Measurements from ENCODE around the gene NTSR2. TPM values are rescaled to one million over a fixed set of nuclear protein-coding genes. Genes with fewer than 3 reads are reported as not detected.
A peak's percentile ranks its signal among the peaks of the same experiment; 100 is the strongest.
"Not testable (repeated sequence)": the region's sequence is repeated elsewhere in the genome, so short reads cannot be mapped to it uniquely, and the experiment has no call there.

The NTSR2 gene
- total and polyA plus RNA-seq, 7 experiments from 2014 or later: not detected

DNA sequence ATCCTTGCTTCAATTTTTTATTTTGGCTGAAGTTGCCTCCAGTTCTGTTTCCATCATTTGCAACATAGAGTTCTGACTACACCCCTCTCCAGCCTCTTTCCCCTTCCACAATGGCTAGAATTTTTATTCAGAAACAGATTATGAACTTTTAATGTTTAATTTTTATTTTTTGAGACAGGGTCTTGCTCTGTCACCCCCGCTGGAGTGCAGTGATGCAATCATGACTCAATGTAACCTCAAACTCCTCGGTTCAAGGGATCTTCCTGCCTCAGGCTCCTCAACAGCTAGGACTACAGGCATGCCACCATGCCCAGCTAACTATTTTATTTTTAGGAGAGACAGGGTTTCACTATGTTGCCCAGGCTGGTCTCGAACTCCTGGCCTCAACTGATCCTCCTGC lies 2.8 kb downstream of the NTSR2 start:
- no peaks in the 10 kb centered on the region for H3K9me3 ChIP-seq (ENCODE audit: control insufficient read depth in 2 of 3, low read length in 3 of 3)
- Mint-ChIP-seq H3K27me3 (peaks cover 16 to 47% (median 28%) of the 10 kb centered on the region in 5 donors), H3K4me3 (no peak overlapping the region), H3K4me1 (peaks cover 0 to 10% (median 5%) of the 10 kb centered on the region in 7 donors), H3K9me3 (peaks cover 0 to 17% (median 8%) of the 10 kb centered on the region in 11 donors), H3K27ac (no peak overlapping the region), H3K36me3 (peaks cover 0 to 4% (median 0%) of the 10 kb centered on the region in 5 donors)
- no peaks in the 10 kb centered on the region for H3K27me3 ChIP-seq (ENCODE audit: control insufficient read depth in 2 of 2, insufficient read depth in 2 of 2, low read length in 2 of 2)
- ATAC-seq: no peak
- no peak overlapping the region for H3K4me3 ChIP-seq (ENCODE audit: low read length)
- intact Hi-C loops (cut with micrococcal nuclease): no loop called here
- POLR2A ChIA-PET: no interaction called here
- no peak overlapping the region for H3K27ac ChIP-seq (ENCODE audit: low read depth, low read length)
- H3K4me1 ChIP-seq (ENCODE audit: control insufficient read depth in 2 of 2, insufficient read depth in 2 of 2, low read length in 2 of 2): no peaks in the 10 kb centered on the region
- no peak for DNase-seq
- CTCF ChIA-PET: no interaction called here
- no peaks in the 10 kb centered on the region for H3K36me3 ChIP-seq (ENCODE audit: control insufficient read depth in 2 of 3, insufficient read depth in 3 of 3, low read length in 3 of 3)

DNA sequence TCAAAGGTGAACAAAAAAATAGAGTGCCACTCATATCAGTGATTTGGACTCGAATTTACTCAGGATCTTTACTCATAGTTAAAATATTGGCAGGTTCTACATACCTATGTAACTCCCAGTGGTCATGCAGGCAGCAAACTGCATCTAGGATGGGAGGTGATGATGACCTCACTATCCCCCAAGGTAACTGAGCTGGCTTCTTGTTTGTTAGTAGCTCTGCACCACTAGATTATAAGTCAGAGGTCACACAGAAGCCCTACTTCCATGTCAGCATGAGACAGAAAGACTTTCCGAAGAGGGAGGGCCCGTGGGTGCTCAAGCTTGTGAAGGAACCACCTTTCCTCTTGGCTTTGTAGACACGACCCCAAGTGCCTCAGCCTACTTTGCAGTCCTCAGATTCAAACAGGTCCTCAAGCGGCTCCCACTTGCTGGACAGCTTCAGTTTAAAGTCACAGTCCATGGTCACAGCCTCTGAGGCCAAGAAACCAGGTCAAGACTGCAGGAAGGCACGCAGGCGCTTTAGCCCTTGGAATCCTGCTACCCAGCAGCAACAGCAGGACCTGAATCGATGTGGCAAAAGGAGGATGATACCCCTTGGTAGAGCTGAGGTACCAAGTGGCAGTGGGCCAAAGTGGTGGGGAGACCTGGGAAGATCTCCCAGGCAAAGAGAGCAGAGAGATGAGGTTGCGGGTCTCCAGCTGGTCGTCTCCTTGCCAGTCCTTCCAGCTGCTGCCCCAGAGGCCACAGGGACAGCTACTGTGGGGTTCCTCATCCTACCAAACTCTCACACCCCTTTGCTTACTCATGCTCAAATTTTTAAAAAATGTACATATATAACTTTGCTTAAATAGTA lies 4.3 kb downstream of the NTSR2 start:
- DNase-seq: no peak
- Mint-ChIP-seq H3K9me3 (peaks cover 0 to 25% (median 11%) of the 10 kb centered on the region in 11 donors), H3K4me1 (peaks cover 0 to 10% (median 5%) of the 10 kb centered on the region in 7 donors), H3K27me3 (peaks cover 15 to 44% (median 39%) of the 10 kb centered on the region in 5 donors), H3K27ac (no peak overlapping the region), H3K36me3 (peaks cover 0 to 4% (median 0%) of the 10 kb centered on the region in 5 donors), H3K4me3 (no peak overlapping the region)
- POLR2A ChIA-PET: no interaction called here
- ATAC-seq: no peak
- H3K9me3 ChIP-seq (ENCODE audit: control insufficient read depth in 2 of 3, low read length in 3 of 3): no peaks in the 10 kb centered on the region
- H3K27ac ChIP-seq (ENCODE audit: low read depth, low read length): no peak overlapping the region
- H3K27me3 ChIP-seq (ENCODE audit: control insufficient read depth in 2 of 2, insufficient read depth in 2 of 2, low read length in 2 of 2): no peaks in the 10 kb centered on the region
- H3K4me3 ChIP-seq (ENCODE audit: low read length): no peak overlapping the region
- intact Hi-C loops (cut with micrococcal nuclease): no loop called here
- CTCF ChIA-PET: no interaction called here
- no peaks in the 10 kb centered on the region for H3K4me1 ChIP-seq (ENCODE audit: control insufficient read depth in 2 of 2, insufficient read depth in 2 of 2, low read length in 2 of 2)
- no peaks in the 10 kb centered on the region for H3K36me3 ChIP-seq (ENCODE audit: control insufficient read depth in 2 of 3, insufficient read depth in 3 of 3, low read length in 3 of 3)

DNA sequence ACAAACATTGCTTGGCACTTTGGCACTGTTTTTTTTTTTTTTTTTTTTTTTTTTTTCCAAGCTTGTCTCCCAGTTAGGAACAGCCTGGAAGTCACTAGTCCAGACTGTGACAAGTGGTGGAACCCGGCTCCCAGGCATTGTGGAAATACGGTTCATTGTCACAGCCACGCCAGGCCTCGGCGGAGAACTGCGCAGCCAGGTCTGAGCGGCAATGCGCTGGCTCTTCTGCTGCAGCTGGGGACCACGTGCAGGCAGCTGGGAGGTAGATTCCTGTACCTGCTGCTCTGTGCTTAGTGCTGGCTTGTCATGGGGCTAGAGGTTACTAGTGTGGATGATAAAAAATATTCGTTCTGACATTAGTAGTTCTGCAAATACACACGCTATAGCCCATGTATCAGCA lies 5.0 kb downstream of the NTSR2 start:
- Histone ChIP-seq H3K4me1 (ENCODE audit: control insufficient read depth in 2 of 2, insufficient read depth in 2 of 2, low read length in 2 of 2) (no peaks in the 10 kb centered on the region), H3K27ac (ENCODE audit: low read depth, low read length) (no peak overlapping the region), H3K27me3 (ENCODE audit: control insufficient read depth in 2 of 2, insufficient read depth in 2 of 2, low read length in 2 of 2) (no peaks in the 10 kb centered on the region), H3K36me3 (ENCODE audit: control insufficient read depth in 2 of 3, insufficient read depth in 3 of 3, low read length in 3 of 3) (no peaks in the 10 kb centered on the region), H3K4me3 (ENCODE audit: low read length) (no peak overlapping the region), H3K9me3 (ENCODE audit: control insufficient read depth in 2 of 3, low read length in 3 of 3) (no peaks in the 10 kb centered on the region)
- Mint-ChIP-seq H3K27ac (no peak overlapping the region), H3K4me3 (no peak overlapping the region), H3K9me3 (peaks cover 0 to 25% (median 8%) of the 10 kb centered on the region in 11 donors), H3K4me1 (peaks cover 0 to 5% (median 3%) of the 10 kb centered on the region in 7 donors), H3K36me3 (peaks cover 0 to 4% (median 0%) of the 10 kb centered on the region in 5 donors), H3K27me3 (peaks cover 8 to 37% (median 33%) of the 10 kb centered on the region in 5 donors)
- DNase-seq (no peak), ATAC-seq (no peak)
- ChIA-PET POLR2A (no interaction called here), CTCF (no interaction called here)
- intact Hi-C loops (cut with micrococcal nuclease): no loop called here

DNA sequence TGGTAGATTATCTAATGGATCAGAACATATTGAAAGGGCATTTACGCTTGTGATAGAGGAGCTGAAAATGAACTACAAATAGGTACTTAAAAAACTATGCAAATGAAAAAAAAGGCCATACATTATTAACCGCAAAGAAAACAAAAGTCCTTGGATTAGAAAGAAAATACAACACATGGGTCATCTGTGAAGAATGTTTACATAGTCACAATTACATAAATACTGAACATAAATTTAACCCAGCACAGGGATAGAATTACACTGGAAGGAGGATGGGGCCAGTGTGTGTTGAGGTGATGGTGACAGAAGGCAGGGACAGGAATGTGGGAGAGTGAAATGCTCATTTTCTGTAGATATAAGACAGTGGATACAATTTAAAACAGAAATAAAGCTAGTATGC lies 6.6 kb downstream of the NTSR2 start:
- peaks cover 0 to under 1% (median 0%) of the 10 kb centered on the region in 7 donors for H3K4me1 Mint-ChIP-seq
- ATAC-seq (no peak), DNase-seq (no peak)
- peaks cover 0 to 20% (median 7%) of the 10 kb centered on the region in 11 donors for H3K9me3 Mint-ChIP-seq
- no peak overlapping the region for H3K4me3 Mint-ChIP-seq
- intact Hi-C loops (cut with micrococcal nuclease): no loop called here
- peaks cover 0 to under 1% (median 0%) of the 10 kb centered on the region in 5 donors for H3K36me3 Mint-ChIP-seq
- Histone ChIP-seq H3K4me3 (ENCODE audit: low read length) (no peak overlapping the region), H3K9me3 (ENCODE audit: control insufficient read depth in 2 of 3, low read length in 3 of 3) (no peaks in the 10 kb centered on the region), H3K27me3 (ENCODE audit: control insufficient read depth in 2 of 2, insufficient read depth in 2 of 2, low read length in 2 of 2) (no peaks in the 10 kb centered on the region), H3K36me3 (ENCODE audit: control insufficient read depth in 2 of 3, insufficient read depth in 3 of 3, low read length in 3 of 3) (no peaks in the 10 kb centered on the region), H3K4me1 (ENCODE audit: control insufficient read depth in 2 of 2, insufficient read depth in 2 of 2, low read length in 2 of 2) (no peaks in the 10 kb centered on the region), H3K27ac (ENCODE audit: low read depth, low read length) (no peak overlapping the region)
- H3K27ac Mint-ChIP-seq: no peak overlapping the region
- peaks cover under 1 to 38% (median 33%) of the 10 kb centered on the region in 5 donors for H3K27me3 Mint-ChIP-seq
- ChIA-PET POLR2A (no interaction called here), CTCF (no interaction called here)

DNA sequence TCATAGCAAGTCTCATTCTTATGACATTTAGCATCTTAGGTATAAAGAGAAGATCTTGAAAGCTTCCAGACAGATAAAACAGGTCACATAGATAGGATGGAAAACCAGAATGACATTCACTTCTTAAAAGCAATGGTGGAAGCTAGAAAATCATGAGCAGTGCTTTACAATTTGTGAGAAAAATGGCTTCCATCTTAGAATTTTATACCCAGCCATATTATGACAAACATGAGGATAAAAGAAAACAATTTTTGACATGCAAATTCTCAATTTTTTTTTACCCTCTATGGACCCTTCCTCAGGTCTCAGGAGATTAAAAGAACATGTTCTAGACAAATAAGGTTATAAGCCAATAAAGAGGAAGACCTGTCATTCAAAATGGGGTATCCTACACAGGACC lies 7.1 kb downstream of the NTSR2 start:
- H3K4me1 Mint-ChIP-seq: no peaks in the 10 kb centered on the region
- ChIA-PET CTCF (no interaction called here), POLR2A (no interaction called here)
- H3K27ac Mint-ChIP-seq: no peak overlapping the region
- no peak overlapping the region for H3K4me3 ChIP-seq (ENCODE audit: low read length)
- no peaks in the 10 kb centered on the region for H3K36me3 Mint-ChIP-seq
- peaks cover 0 to 20% (median 7%) of the 10 kb centered on the region in 11 donors for H3K9me3 Mint-ChIP-seq
- no peaks in the 10 kb centered on the region for H3K36me3 ChIP-seq (ENCODE audit: control insufficient read depth in 2 of 3, insufficient read depth in 3 of 3, low read length in 3 of 3)
- no peak for ATAC-seq
- H3K4me1 ChIP-seq (ENCODE audit: control insufficient read depth in 2 of 2, insufficient read depth in 2 of 2, low read length in 2 of 2): no peaks in the 10 kb centered on the region
- intact Hi-C loops (cut with micrococcal nuclease): no loop called here
- H3K27me3 ChIP-seq (ENCODE audit: control insufficient read depth in 2 of 2, insufficient read depth in 2 of 2, low read length in 2 of 2): no peaks in the 10 kb centered on the region
- no peak overlapping the region for H3K4me3 Mint-ChIP-seq
- no peak for DNase-seq
- no peak overlapping the region for H3K27ac ChIP-seq (ENCODE audit: low read depth, low read length)
- peaks cover 0 to 35% (median 27%) of the 10 kb centered on the region in 5 donors for H3K27me3 Mint-ChIP-seq
- no peaks in the 10 kb centered on the region for H3K9me3 ChIP-seq (ENCODE audit: control insufficient read depth in 2 of 3, low read length in 3 of 3)

DNA sequence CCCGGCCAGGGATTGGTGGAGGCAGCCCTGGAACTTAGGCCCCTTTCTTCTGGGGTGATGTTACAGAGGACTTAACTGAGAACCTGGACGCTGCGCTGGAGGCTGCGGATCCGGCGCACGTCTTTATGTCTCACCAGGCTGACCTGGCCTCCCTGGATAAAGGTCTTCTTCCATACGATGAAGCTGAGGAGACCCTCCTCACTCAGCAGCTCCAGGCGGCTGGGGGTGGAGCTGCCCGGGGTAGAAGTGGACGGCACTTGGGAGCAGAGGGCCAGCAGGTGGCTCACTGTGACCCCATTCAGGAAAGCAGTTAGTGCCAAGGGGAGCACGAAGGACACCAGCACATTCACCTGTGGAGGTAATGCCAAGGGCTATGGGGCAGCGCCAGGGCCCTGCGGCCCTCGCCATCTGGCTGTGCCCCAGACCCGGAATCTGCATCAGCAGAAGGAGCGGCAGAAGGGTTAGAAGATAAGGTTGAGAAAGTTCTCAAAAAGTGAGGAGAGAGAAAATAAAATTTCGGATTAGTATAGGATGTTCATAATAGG lies 8.0 kb downstream of the NTSR2 start:
- DNase-seq (no peak), ATAC-seq (no peak)
- Histone ChIP-seq H3K36me3 (ENCODE audit: control insufficient read depth in 2 of 3, insufficient read depth in 3 of 3, low read length in 3 of 3) (no peaks in the 10 kb centered on the region), H3K9me3 (ENCODE audit: control insufficient read depth in 2 of 3, low read length in 3 of 3) (no peaks in the 10 kb centered on the region), H3K4me1 (ENCODE audit: control insufficient read depth in 2 of 2, insufficient read depth in 2 of 2, low read length in 2 of 2) (no peaks in the 10 kb centered on the region), H3K27me3 (ENCODE audit: control insufficient read depth in 2 of 2, insufficient read depth in 2 of 2, low read length in 2 of 2) (no peaks in the 10 kb centered on the region), H3K4me3 (ENCODE audit: low read length) (no peak overlapping the region), H3K27ac (ENCODE audit: low read depth, low read length) (no peak overlapping the region)
- Mint-ChIP-seq H3K27ac (no peak overlapping the region), H3K4me1 (no peaks in the 10 kb centered on the region), H3K27me3 (peaks cover 0 to 30% (median 22%) of the 10 kb centered on the region in 5 donors), H3K36me3 (no peaks in the 10 kb centered on the region), H3K4me3 (peak overlapping the region in 1 of 10 donors; percentile 8), H3K9me3 (peaks cover 0 to 20% (median 7%) of the 10 kb centered on the region in 11 donors)
- POLR2A ChIA-PET: no interaction called here
- intact Hi-C loops (cut with micrococcal nuclease): no loop called here
- CTCF ChIA-PET: no interaction called here

DNA sequence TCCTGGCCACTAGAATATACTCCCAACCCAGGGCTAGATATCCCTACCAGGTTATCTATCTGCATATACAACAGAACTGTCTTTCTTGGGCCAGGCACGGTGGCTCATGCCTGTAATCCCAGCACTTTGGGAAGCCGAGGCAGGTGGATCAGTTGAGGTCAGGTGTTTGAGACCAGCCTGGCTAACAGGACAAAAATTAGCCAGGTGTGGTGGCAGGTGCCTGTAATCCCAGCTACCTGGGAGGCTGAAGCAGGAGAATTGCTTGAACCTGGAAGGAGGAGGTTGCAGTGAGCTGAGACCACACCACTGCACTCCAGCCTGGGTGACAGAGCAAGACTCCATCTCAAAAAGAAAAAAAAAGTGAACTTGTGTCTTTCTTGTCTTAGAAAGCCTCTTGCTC lies 9.6 kb downstream of the NTSR2 start:
- H3K36me3 Mint-ChIP-seq; intact Hi-C loops (cut with micrococcal nuclease); POLR2A ChIA-PET; DNase-seq; CTCF ChIA-PET; H3K4me3 ChIP-seq (ENCODE audit: low read length); H3K4me3 Mint-ChIP-seq; H3K4me1 ChIP-seq (ENCODE audit: control insufficient read depth in 2 of 2, insufficient read depth in 2 of 2, low read length in 2 of 2); H3K27ac ChIP-seq (ENCODE audit: low read depth, low read length); H3K9me3 ChIP-seq (ENCODE audit: control insufficient read depth in 2 of 3, low read length in 3 of 3); H3K36me3 ChIP-seq (ENCODE audit: control insufficient read depth in 2 of 3, insufficient read depth in 3 of 3, low read length in 3 of 3); H3K27ac Mint-ChIP-seq; H3K4me1 Mint-ChIP-seq; ATAC-seq; H3K27me3 ChIP-seq (ENCODE audit: control insufficient read depth in 2 of 2, insufficient read depth in 2 of 2, low read length in 2 of 2): not testable (repeated sequence)
- Mint-ChIP-seq H3K9me3 (peaks cover 0 to 20% (median 7%) of the 10 kb centered on the region in 11 donors), H3K27me3 (peaks cover 0 to 28% (median 21%) of the 10 kb centered on the region in 5 donors)

All from naive thymus-derived CD4-positive, alpha-beta T cell (primary cell).